B cell (primary cell): Measurements from ENCODE around the gene LAMC2. TPM values are rescaled to one million over a fixed set of nuclear protein-coding genes. Genes with fewer than 3 reads are reported as not detected.

Source experiments
- ATAC-seq: fragments of 200-7000 bp; cut with Tn5 transposase; one replicate; pipeline ENCODE4 v1.10.0; 2021; ENCODE audit warnings: low read depth, mild to moderate bottlenecking, moderate number of reproducible peaks, moderate library complexity
- CTCF ChIA-PET: fragments of 350-600 bp; sonication (Branson Sonifier 250); formaldehyde crosslinking; loops from one replicate; lab custom pipeline; 2021; ENCODE audit warnings: antibody characterized with exemption, inconsistent platforms; lab: Charles Lee
- POLR2A ChIA-PET: fragments of 350-600 bp; sonication (Branson Sonifier 250); formaldehyde crosslinking; loops from one replicate; lab custom pipeline; 2021; ENCODE audit warnings: antibody characterized with exemption; lab: Charles Lee
- DNase-seq: peaks from one replicate; pipeline ENCODE4 v3.0.0; 2013
- H2AFZ ChIP-seq: 2 replicates; pipeline ENCODE4 v1.6.1; 2012; ENCODE audit warnings: mild to moderate bottlenecking, low read depth, low read length; ENCODE audit not compliant: insufficient read depth, poor library complexity, severe bottlenecking
- H3K27ac ChIP-seq, 2 donors: 1 replicate in 1 of 2; 2 replicates in 1 of 2; pipeline ENCODE4 v1.5.1; 2012 to 2013; ENCODE audit warnings: low read length in 2 of 2, mild to moderate bottlenecking in 2 of 2, moderate library complexity in 1 of 2
- H3K27me3 ChIP-seq, 4 experiments: fragments of 200-600 bp in 1 of 4; sonication (generic) in 1 of 4; replicated peaks in 1 of 4; 1 replicate in 2 of 4; 2 replicates in 2 of 4; pipeline versions ENCODE4 v1.6.1 to v1.7.0; 2013 to 2016; ENCODE audit warnings: low read length in 3 of 4, mild to moderate bottlenecking in 2 of 4, mixed read lengths in 1 of 4, moderate library complexity in 1 of 4; ENCODE audit not compliant: insufficient read depth in 4 of 4, control insufficient read depth in 3 of 4; ENCODE audit errors: control extremely low read depth in 1 of 4
- H3K36me3 ChIP-seq, 2 experiments: replicated peaks in 1 of 2; 1 replicate in 1 of 2; 2 replicates in 1 of 2; pipeline versions ENCODE4 v1.6.1 to v1.7.1; 2013; ENCODE audit warnings: low read length in 1 of 2; ENCODE audit not compliant: insufficient read depth in 2 of 2, control insufficient read depth in 1 of 2; ENCODE audit errors: control extremely low read depth in 1 of 2, extremely low read depth in 1 of 2
- H3K4me1 ChIP-seq, 2 donors: fragments of 200-600 bp in 1 of 2; sonication (generic) in 1 of 2; 1 replicate in 1 of 2; 2 replicates in 1 of 2; pipeline versions ENCODE4 v1.5.1 to v1.6.1; 2013 to 2017; ENCODE audit warnings: low read length in 2 of 2; ENCODE audit not compliant: control insufficient read depth in 2 of 2, insufficient read depth in 2 of 2
- H3K4me2 ChIP-seq: replicated peaks from 2 replicates; pipeline ENCODE3; 2012; ENCODE audit warnings: mild to moderate bottlenecking, low read depth, low read length; ENCODE audit not compliant: poor library complexity, severe bottlenecking
- H3K4me3 ChIP-seq, 5 experiments: fragments of 200-600 bp in 1 of 5; sonication (generic) in 1 of 5; 1 replicate in 3 of 5; 2 replicates in 2 of 5; pipeline versions ENCODE4 v1.5.1 to v1.7.0; 2011 to 2016; ENCODE audit warnings: low read length in 4 of 5, mild to moderate bottlenecking in 4 of 5, low read depth in 2 of 5, control low read depth in 1 of 5, moderate library complexity in 1 of 5; ENCODE audit not compliant: insufficient read depth in 1 of 5; ENCODE audit errors: control extremely low read depth in 1 of 5, extremely low read depth in 1 of 5
- H3K79me2 ChIP-seq: fragments of 200-600 bp; sonication (generic); one replicate; pipeline ENCODE4 v1.6.0; 2016; ENCODE audit warnings: low read length; ENCODE audit not compliant: control insufficient read depth, insufficient read depth
- H3K9ac ChIP-seq: fragments of 200-600 bp; sonication (generic); 2 replicates; pipeline ENCODE4 v1.6.1; 2017; ENCODE audit warnings: mild to moderate bottlenecking, low read length, moderate library complexity
- H3K9me3 ChIP-seq, 3 donors: one replicate each; pipeline versions ENCODE4 v1.6.1 to v1.7.1; 2013; ENCODE audit warnings: low read length in 2 of 3; ENCODE audit not compliant: control insufficient read depth in 2 of 3, insufficient read depth in 1 of 3; ENCODE audit errors: control extremely low read depth in 1 of 3
- H4K20me1 ChIP-seq: 2 replicates; pipeline ENCODE4 v1.6.0; 2012; ENCODE audit warnings: mild to moderate bottlenecking, low read length; ENCODE audit not compliant: insufficient read depth, control insufficient read depth, poor library complexity, severe bottlenecking
- H3K27ac Mint-ChIP-seq: one replicate; pipeline ENCODE4 v1.8.0; 2021; ENCODE audit warnings: mixed read lengths
- H3K27me3 Mint-ChIP-seq: one replicate; pipeline ENCODE4 v1.8.0; 2021; ENCODE audit warnings: mixed read lengths
- H3K4me1 Mint-ChIP-seq: one replicate; pipeline ENCODE4 v1.8.0; 2021; ENCODE audit warnings: mixed read lengths
- H3K4me3 Mint-ChIP-seq: one replicate; pipeline ENCODE4 v1.8.0; 2021; ENCODE audit warnings: mixed read lengths
- H3K9me3 Mint-ChIP-seq: one replicate; pipeline ENCODE4 v1.8.0; 2022; ENCODE audit warnings: mixed read lengths; ENCODE audit not compliant: insufficient read depth
- EZH2 ChIP-seq: IDR thresholded peaks from 2 replicates; pipeline ENCODE4 v1.6.1; 2012; ENCODE audit warnings: borderline replicate concordance, low read depth, mild to moderate bottlenecking, moderate library complexity, low read length; ENCODE audit not compliant: insufficient read depth, poor library complexity, severe bottlenecking
- WGBS: methylation state at CpG from one replicate; pipeline ENCODE4 v1.1.5; 2013; ENCODE audit warnings: missing lambda C conversion rate; ENCODE audit not compliant: insufficient coverage; 5-methylcytosine and 5-hydroxymethylcytosine counted together
- intact Hi-C: fragments of 100-400 bp; cut with micrococcal nuclease; formaldehyde crosslinking; loops from one replicate; pipeline ENCODE4 v1.10.0; 2022
- polyA plus RNA-seq: library from polyadenylated mRNA; depleted of rRNA; stranded (reverse); fragments of >200 nt; gene quantifications from 2 replicates; pipeline ENCODE4 v1.2.3, GENCODE V29; 2012
- total RNA-seq, 2 donors: library from RNA; stranded (reverse); fragments of 120-200 nt in 1 of 2; gene quantifications; 1 replicate in 1 of 2; 2 replicates in 1 of 2; pipeline versions ENCODE4 v1.2.3 to v1.2.4, GENCODE V29; 2013 to 2022
- TF ChIP-seq, protein P1 (sequence below): fragments of 200-600 bp; IDR thresholded peaks from one replicate; pipeline ENCODE4 v1.8.0; 2022; ENCODE audit warnings: antibody characterized with exemption, mild to moderate bottlenecking

Gene LAMC2
- total and polyA plus RNA-seq, 2 donors (not counting 1 experiment from before 2014, with no cell fraction given) = not detected

DNA sequence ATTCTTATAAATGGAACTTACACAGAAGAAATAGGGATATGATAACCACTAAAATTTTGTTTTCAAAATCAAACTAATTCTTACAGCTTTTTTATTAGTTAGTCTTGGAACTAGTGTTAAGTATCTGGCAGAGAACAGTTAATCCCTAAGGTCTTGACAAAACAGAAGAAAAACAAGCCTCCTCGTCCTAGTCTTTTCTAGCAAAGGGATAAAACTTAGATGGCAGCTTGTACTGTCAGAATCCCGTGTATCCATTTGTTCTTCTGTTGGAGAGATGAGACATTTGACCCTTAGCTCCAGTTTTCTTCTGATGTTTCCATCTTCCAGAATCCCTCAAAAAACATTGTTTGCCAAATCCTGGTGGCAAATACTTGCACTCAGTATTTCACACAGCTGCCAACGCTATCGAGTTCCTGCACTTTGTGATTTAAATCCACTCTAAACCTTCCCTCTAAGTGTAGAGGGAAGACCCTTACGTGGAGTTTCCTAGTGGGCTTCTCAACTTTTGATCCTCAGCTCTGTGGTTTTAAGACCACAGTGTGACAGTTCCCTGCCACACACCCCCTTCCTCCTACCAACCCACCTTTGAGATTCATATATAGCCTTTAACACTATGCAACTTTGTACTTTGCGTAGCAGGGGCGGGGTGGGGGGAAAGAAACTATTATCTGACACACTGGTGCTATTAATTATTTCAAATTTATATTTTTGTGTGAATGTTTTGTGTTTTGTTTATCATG is 42.3 kb upstream of the LAMC2 start:
- H3K36me3 ChIP-seq = no peaks in the 10 kb centered on the region
- H3K4me2 ChIP-seq = no peak overlapping the region
- H3K4me1 ChIP-seq = no peaks in the 10 kb centered on the region
- POLR2A ChIA-PET = no interaction called here
- no peak overlapping the region for H3K9ac ChIP-seq
- DNase-seq (no peak), ATAC-seq (no peak)
- no peaks in the 10 kb centered on the region for H3K9me3 ChIP-seq
- TF ChIP-seq, protein P1, sequence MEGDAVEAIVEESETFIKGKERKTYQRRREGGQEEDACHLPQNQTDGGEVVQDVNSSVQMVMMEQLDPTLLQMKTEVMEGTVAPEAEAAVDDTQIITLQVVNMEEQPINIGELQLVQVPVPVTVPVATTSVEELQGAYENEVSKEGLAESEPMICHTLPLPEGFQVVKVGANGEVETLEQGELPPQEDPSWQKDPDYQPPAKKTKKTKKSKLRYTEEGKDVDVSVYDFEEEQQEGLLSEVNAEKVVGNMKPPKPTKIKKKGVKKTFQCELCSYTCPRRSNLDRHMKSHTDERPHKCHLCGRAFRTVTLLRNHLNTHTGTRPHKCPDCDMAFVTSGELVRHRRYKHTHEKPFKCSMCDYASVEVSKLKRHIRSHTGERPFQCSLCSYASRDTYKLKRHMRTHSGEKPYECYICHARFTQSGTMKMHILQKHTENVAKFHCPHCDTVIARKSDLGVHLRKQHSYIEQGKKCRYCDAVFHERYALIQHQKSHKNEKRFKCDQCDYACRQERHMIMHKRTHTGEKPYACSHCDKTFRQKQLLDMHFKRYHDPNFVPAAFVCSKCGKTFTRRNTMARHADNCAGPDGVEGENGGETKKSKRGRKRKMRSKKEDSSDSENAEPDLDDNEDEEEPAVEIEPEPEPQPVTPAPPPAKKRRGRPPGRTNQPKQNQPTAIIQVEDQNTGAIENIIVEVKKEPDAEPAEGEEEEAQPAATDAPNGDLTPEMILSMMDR = no peak
- TF ChIP-seq EZH2 = no peak
- Mint-ChIP-seq H3K4me3 (no peak overlapping the region), H3K9me3 (no peaks in the 10 kb centered on the region), H3K4me1 (peaks cover 3% of the 10 kb centered on the region), H3K27ac (no peak overlapping the region), H3K27me3 (no peaks in the 10 kb centered on the region)
- CTCF ChIA-PET = no interaction called here
- H3K27me3 ChIP-seq = no peaks in the 10 kb centered on the region
- H3K79me2 ChIP-seq = no peaks in the 10 kb centered on the region
- intact Hi-C loops = no loop called here
- no peaks in the 10 kb centered on the region for H4K20me1 ChIP-seq
- H2AFZ ChIP-seq = no peak overlapping the region
- no peak overlapping the region for H3K27ac ChIP-seq
- WGBS = 100% methylated on average over 1 of the region's 7 CpGs
- no peak overlapping the region for H3K4me3 ChIP-seq

DNA sequence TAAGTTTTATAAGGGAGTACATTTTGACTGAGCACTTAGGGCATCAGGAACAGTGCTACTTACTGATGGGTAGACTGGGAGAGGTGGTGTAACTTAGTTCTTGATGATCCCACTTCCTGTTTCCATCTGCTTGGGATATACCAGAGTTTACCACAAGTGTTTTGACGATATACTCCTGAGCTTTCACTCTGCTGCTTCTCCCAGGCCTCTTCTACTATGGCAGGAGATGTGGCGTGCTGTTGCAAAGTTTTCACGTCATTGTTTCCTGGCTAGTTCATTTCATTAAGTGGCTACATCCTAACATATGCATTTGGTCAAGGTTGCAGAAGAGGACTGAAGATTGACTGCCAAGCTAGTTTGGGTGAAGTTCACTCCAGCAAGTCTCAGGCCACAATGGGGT is 41.3 kb upstream of the LAMC2 start:
- H3K4me3 Mint-ChIP-seq = no peak overlapping the region
- 66% methylated on average over 2 of the region's 3 CpGs for WGBS
- no peaks in the 10 kb centered on the region for H3K27me3 Mint-ChIP-seq
- no peaks in the 10 kb centered on the region for H3K4me1 Mint-ChIP-seq
- no peaks in the 10 kb centered on the region for H3K79me2 ChIP-seq
- CTCF ChIA-PET = no interaction called here
- H3K9me3 ChIP-seq = no peaks in the 10 kb centered on the region
- no peak overlapping the region for H3K9ac ChIP-seq
- no peaks in the 10 kb centered on the region for H3K9me3 Mint-ChIP-seq
- POLR2A ChIA-PET = no interaction called here
- no peak overlapping the region for H3K27ac Mint-ChIP-seq
- no peaks in the 10 kb centered on the region for H4K20me1 ChIP-seq
- DNase-seq = no peak
- H3K4me2 ChIP-seq = no peak overlapping the region
- intact Hi-C loops = no loop called here
- TF ChIP-seq, protein P1 = no peak
- TF ChIP-seq EZH2 = no peak
- no peaks in the 10 kb centered on the region for H3K27me3 ChIP-seq
- H3K27ac ChIP-seq = no peak overlapping the region
- ATAC-seq = no peak
- no peak overlapping the region for H3K4me3 ChIP-seq
- H3K4me1 ChIP-seq = no peaks in the 10 kb centered on the region
- H2AFZ ChIP-seq = no peak overlapping the region
- no peaks in the 10 kb centered on the region for H3K36me3 ChIP-seq
